IPS DF 4.7 (cell line): ENCODE results near the gene NCOA3.

Experiments used
- DNase-seq: peaks from one replicate; pipeline ENCODE4 v3.0.0-alpha.2; 2013; ENCODE audit warnings: low spot score; ENCODE audit errors: extremely low read depth

The NCOA3 gene

GRCh38 chr20:47664744-47665143 lies 163.1 kb downstream of the NCOA3 start:
- DNase-seq: no peak

- no peak for DNase-seq
Measured at GRCh38 chr20:47665221-47665991, 163.7 kb downstream of the NCOA3 start.

GRCh38 chr20:47666304-47666703 lies 164.6 kb downstream of the NCOA3 start:
- no peak for DNase-seq

DNA sequence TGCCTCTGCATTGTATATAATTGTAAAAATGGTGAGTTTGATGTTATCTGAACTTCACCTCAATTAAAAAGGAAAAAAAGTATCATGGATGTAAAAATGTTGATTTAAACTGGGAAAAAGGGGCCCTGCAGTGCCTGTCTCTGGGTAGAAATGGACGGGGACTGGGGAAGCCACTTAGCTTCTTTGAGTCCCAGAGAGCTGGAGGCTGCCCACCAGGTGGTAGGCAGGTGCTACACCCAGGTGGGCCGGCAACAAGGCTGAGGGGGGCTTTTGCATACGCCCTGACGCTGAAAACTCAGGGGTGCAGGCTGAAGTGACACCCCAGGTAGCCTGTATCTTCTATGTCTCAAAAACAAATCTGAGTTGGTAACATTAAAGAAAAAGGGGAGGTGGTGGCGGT lies 165.4 kb downstream of the NCOA3 start:
- no peak for DNase-seq

DNA sequence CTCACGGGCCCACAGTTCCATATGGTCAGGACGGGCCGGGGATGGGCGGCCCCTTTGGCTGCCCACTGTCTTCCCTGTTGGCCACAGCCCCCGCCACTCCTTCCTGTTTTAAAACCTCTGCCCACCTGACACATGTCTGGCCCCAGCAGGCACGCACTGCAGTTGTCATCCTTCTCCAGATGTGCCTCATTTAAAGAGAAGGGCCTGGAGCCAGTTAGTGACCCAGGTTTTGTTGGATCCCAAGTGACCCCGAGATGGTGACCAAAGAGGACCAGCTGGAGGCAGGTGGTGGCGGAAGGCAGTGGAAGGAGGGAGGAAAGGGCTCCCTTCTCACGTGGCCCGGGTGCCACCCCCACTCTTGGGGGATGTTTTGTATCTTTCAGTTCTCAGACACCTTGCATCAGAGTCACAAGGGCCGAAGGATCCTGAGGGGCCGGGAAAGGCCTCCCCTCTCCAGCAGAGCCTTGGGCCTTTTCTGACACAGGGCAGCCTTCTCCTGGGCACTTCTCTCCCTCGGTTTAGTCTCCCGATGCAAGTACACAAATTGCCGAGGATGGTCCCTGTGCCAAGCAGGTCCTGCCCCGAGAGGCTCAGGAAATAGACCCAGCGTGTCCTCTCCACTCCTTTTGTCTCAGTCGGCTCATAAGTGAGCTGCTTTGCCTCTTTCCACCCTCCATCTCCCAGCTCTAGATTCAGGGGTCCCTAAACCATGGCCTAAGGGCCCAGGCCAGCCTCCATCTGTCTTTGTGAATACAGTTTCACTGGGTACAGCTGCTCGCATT lies 166.0 kb downstream of the NCOA3 start:
- no peak for DNase-seq

DNA sequence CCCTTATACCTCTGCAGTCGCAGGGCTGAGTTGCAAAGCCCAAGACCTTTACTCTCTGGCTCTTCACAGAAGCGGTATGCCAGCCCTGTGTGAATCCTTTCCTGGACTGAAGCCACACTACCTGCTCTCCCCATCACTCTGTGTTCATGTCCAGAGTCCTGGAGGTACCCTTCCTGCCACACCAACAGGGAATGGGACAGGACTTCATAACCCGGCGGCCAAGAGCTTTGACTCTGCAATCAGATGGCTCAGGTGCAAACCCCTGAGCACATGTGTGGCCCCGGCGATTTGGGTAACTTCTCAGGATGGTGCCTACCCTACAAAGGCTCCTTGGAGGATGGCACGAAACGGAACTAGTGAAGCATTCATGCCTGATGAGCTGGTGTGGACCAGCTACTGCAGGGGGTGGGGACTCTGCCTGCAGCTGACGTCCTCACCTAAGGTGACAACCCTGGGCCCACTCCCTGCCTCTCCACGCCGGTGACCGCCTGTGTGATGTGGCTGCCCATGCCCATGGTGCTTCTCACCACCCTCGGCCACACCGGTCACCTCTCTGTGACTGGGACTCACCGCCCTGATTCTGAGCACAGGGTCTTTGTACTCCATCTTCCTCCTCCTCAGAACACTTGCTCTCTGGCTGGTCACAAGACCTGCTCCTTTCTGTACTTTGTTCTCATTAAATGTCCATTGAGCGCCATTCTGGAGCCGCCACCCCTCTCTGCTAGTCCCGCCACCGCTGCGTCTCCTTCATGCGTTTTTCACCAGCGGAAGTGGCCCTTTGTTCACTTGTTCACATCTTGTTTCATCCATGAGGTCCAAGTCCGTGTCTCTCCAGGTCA lies 166.8 kb downstream of the NCOA3 start:
- no peak for DNase-seq

DNA sequence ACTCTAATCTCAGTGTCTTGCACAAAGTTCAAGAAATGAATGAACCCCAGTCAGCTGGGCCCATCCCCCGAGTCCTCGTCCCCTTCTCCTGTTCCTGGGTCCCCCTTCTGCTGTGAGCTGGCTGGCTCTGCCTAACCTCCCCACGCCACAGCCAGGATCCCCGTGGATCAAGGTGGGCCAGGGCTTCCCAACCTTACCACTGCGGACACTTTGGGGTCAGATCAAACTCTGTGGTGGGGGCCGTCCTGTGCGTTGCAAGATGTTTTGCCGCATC lies 167.4 kb downstream of the NCOA3 start:
- DNase-seq: no peak

DNA sequence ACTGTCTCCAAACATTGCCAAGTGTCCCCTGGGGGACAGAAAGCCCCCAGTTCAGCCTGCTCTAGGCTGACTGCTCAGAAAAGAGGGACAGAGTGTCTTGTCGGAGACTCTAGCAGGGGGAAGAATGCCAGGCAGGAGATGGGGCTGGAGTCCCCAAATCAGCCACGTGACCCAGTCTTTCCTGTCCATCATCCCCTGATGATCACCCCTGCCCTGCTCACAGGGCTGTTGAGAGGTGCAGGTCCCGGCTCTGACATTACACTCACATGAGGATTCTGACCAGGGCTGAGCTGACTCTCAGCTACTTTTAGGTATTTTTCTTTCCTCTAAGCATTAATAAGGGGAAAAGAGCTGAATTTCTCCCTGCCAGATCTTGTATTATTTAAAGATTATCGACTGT lies 167.8 kb downstream of the NCOA3 start:
- no peak for DNase-seq

DNA sequence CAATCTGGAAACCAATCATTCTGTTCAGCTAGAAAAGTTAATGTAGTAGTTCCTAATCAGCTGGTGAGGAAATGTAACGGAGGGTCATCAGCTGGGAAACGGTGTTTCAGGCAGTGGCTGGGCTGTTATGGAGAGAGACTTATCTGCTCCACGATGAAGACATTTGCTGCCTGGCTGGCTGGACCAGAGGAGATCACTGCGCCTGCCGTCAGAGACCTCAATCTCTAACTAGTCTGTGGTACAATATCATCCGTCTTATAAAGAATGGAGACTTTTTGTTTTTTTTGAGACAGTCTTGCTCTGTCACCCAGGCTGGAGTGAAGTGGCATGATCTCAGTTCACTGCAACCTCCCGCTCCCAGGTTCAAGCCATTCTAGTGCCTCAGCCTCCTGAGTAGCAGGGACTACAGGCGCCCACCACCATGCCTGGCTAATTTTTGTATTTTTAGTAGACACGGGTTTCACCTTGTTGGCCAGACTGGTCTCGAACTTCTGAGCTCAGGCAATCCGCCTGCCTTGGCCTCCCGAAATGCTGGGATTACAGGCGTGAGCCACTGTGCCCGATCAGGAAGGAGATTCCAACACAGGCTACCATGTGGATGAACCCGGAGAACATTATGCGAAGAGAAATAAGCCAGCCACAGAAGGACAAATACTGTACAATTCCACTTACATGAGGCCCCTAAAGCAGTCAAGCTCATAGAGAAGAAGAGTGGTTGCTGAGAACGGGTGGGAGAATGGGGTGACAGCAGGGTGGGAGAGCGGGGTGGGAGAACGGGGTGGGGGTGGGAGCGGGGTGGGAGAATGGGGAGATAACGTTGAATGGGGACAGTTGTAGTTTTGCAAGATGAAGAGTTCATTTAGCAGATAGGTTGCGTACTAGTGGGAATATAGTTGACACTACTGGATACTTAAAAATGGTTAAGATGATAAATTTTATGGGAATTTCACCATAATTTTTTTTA lies 168.5 kb downstream of the NCOA3 start:
- DNase-seq: no peak

- no peak for DNase-seq
Measured at GRCh38 chr20:47670913-47671312, 169.2 kb downstream of the NCOA3 start.

- DNase-seq: no peak
Measured at GRCh38 chr20:47672166-47672565, 170.5 kb downstream of the NCOA3 start.

DNA sequence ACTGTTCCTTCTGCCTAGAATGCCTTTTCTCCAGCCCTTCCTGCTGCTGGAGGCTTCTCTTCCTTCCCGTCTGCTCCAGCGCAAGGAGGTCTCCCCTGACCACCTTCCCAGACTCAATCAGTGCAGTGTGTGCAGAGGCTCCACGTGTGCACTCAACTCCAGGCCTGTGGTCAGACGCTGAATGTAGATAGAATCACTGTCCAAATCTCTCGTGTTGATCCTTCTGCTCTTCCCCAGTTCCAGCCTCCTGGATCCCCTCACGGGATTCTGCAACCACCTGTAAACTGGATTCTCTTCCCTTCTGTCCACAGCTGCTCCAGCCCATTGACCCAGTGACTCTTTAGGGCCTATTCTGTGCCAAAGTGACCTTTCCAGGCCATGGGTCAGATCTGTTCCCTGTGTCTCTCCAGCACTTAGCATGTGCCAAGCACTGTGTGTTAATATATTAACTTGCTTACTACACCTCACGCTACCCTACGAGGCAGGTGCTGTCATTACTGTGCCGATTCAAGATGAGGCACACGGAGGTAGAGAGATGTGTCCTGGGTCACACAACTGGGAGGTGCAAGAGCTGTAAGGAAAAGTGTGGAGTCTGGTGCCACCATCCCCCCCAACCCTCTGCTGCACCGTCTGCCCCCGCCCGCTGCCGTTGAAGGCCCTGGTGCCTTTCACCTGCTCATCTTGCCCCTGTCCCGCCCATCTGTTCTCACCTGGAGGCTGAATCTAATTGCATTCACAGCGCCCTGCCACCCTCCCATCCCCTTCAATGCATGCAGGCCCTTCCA lies 171.4 kb downstream of the NCOA3 start:
- no peak for DNase-seq

DNA sequence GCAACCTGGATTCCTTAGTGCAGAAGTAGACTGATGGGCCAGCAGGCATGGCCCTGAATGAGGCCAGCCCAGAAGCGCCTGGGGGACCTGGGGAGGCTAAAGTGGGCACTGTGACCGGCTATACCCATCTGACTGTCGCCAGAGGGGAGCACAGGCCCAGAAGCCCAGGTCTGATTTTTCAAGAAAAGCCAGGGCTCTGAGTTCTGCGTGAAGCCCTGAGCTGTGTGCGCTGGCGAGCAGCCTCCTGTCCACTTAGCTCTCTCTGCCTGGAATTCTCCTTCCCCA lies 171.9 kb downstream of the NCOA3 start:
- DNase-seq: no peak

- DNase-seq: no peak
Measured at GRCh38 chr20:47674145-47674544, 172.5 kb downstream of the NCOA3 start.

DNA sequence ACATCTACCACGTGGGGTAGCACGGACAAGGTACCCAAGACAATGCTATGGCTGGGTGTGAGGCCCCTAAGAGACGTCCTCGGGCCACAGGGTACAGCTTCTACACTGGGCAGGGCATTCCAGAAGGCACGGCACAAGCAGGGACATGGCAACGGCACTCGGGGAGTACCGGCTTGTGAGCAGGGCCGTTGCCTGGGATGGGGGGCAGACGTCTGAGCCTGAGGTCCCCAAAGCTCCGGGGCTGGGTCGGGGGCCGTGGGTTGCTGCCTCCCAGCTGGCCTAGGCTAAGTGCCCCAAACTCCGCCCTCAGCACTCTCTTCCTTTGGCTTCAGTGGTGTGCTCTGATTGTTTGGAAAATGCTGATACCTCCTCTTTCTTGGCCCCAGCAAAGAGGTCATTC lies 173.0 kb downstream of the NCOA3 start:
- no peak for DNase-seq

DNA sequence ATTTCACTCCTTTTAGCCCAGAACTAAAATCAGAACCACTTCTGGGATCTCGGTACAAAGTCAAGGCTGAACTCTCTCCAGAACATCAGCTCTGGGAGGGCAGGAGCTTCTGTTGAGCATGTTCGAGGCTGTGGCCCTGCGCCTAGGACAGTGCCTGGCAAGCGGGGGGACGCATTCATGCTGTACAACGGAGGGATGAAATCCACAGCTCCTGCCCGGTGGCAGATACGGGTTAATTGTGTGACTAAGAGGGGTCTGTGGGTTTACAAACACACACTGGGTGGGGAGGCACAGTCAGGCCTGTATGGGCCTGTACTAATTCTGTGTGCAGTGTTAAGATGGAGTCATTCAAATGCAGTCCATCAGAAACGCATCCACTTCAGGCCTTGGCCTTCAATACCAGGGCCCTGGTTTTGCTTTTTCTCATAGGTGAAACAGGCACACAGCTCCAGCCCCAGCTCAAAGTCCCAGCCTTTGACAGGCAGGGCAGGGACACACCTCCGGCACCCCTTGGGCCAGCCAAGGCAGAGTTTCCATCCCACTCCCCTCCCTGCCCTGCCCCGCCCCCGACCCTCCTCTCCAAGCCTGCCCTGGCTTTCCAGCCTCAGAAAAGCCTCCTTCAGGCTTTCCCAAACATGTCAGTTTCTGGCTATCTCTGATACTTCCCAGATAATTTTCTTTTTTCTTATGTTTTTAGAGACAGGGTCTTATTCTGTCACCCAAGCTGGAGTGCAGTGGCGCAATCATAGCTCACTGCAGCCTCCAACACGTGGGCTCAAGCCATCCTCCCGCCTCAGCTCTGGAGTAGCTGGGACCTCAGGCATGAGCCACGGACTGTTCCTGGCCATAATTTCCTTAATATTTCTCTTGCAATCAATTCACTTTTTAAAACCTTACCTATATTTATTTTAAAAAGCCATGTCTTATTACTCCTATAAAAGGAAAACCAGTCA lies 173.8 kb downstream of the NCOA3 start:
- no peak for DNase-seq

DNA sequence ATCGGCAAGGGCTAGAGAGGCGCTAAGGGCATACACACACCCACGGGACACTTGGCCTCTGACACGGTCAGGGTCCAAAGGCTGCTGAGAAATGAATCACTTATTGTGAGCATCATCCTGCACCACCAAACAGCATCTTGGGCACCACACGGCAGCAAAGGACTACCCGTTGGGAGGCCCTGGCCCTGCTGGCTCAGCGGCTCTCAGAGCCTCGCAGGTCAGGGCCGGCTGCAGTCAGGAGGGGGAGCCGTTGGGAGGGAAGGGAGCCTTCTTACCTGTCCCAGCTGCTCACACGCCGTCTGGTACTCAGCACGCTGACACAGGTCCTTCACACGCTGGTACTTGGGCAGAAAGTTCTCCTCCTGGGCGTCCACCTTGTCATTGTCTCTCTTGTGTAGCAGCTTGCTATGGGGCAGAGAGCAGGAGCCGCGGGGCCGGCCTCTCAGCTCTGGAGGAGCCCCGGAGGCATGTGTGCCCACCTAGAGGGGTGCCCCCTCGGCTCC lies 174.6 kb downstream of the NCOA3 start:
- no peak for DNase-seq

GRCh38 chr20:47676912-47677634 lies 175.4 kb downstream of the NCOA3 start:
- DNase-seq: no peak
